ENCODE data around the gene DNASE1L3. TPM values are rescaled to one million over a fixed set of nuclear protein-coding genes. Genes with fewer than 3 reads are reported as not detected.

DNASE1L3 gene
- total RNA-seq (52.0 TPM), polyA plus RNA-seq (12.9 TPM)
- long read RNA-seq, donor 1, partial matches to known transcripts = 0 of 1 reads
- long read RNA-seq, donor 1, other reads (novel, unspliced or antisense) = 0 of 1 reads
- long read RNA-seq, donor 2, transcript DNASE1L3-201 (8 exons, 1,294 nt) = major isoform, 17 of 17 reads
- long read RNA-seq, donor 2, partial matches to known transcripts = 0 of 17 reads
- long read RNA-seq, donor 2, other reads (novel, unspliced or antisense) = 0 of 17 reads
- long read RNA-seq, donor 3, transcript DNASE1L3-201 (8 exons, 1,294 nt) = major isoform, 22 of 24 reads
- long read RNA-seq, donor 3, partial matches to known transcripts = 0 of 24 reads
- long read RNA-seq, donor 3, other reads (novel, unspliced or antisense) = 0 of 24 reads
- long read RNA-seq, donor 4, transcript DNASE1L3-201 (8 exons, 1,294 nt) = major isoform, 14 of 15 reads
- long read RNA-seq, donor 4, partial matches to known transcripts = 0 of 15 reads
- long read RNA-seq, donor 4, other reads (novel, unspliced or antisense) = 0 of 15 reads
- long read RNA-seq, donor 5, transcript DNASE1L3-201 (8 exons, 1,294 nt) = major isoform, 30 of 34 reads
- long read RNA-seq, donor 5, partial matches to known transcripts = 0 of 34 reads
- long read RNA-seq, donor 5, other reads (novel, unspliced or antisense) = 0 of 34 reads
- long read RNA-seq, donor 6, transcript DNASE1L3-201 (8 exons, 1,294 nt) = major isoform, 5 of 6 reads
- long read RNA-seq, donor 6, partial matches to known transcripts = 0 of 6 reads
- long read RNA-seq, donor 6, other reads (novel, unspliced or antisense) = 0 of 6 reads
- long read RNA-seq, donor 7, transcript DNASE1L3-201 (8 exons, 1,294 nt) = major isoform, 23 of 24 reads
- long read RNA-seq, donor 7, partial matches to known transcripts = 0 of 24 reads
- long read RNA-seq, donor 7, other reads (novel, unspliced or antisense) = 0 of 24 reads
- long read RNA-seq, donor 8, transcript DNASE1L3-201 (8 exons, 1,294 nt) = major isoform, 11 of 11 reads
- long read RNA-seq, donor 8, partial matches to known transcripts = 0 of 11 reads
- long read RNA-seq, donor 8, other reads (novel, unspliced or antisense) = 0 of 11 reads
- long read RNA-seq, donor 9, transcript DNASE1L3-201 (8 exons, 1,294 nt) = major isoform, 6 of 8 reads
- long read RNA-seq, donor 9, partial matches to known transcripts = 0 of 8 reads
- long read RNA-seq, donor 9, other reads (novel, unspliced or antisense) = 0 of 8 reads
- long read RNA-seq, donor 10, transcript DNASE1L3-201 (8 exons, 1,294 nt) = major isoform, 11 of 12 reads
- long read RNA-seq, donor 10, partial matches to known transcripts = 0 of 12 reads
- long read RNA-seq, donor 10, other reads (novel, unspliced or antisense) = 0 of 12 reads

GRCh38 chr3:58210761-58211460 is at the start of gene DNASE1L3:
DNASE1L3 (minus strand) TSS chr3:58210972; CDS start chr3:58210906, 66 bp downstream.
- DNase-seq (ENCODE audit: low read depth in 6 of 9, low spot score in 9 of 9) = no peak
- peak within 1 kb of the TSS in 1 of 2 donors; percentile 31 for H3K27ac ChIP-seq (ENCODE audit: low read depth in 1 of 2, low read length in 1 of 2)
- WGBS = 94% methylated on average over 14 of the region's 14 CpGs
- no peaks in the 10 kb centered on the region for H3K36me3 ChIP-seq (ENCODE audit: control insufficient read depth in 2 of 2, insufficient read depth in 2 of 2, low read length in 1 of 2)
- H3K9me3 ChIP-seq (ENCODE audit: control insufficient read depth in 2 of 2, insufficient read depth in 1 of 2, low read length in 1 of 2) = no peaks in the 10 kb centered on the region
- no peaks in the 10 kb centered on the region for H3K27me3 ChIP-seq (ENCODE audit: control insufficient read depth in 2 of 2, insufficient read depth in 1 of 2, low read length in 1 of 2)
- no peak within 1 kb of the TSS for H3K4me3 ChIP-seq (ENCODE audit: low read length in 2 of 2)
- H3K4me1 ChIP-seq (ENCODE audit: control insufficient read depth in 2 of 2, insufficient read depth in 2 of 2, low read length in 2 of 2) = peaks cover 0 to 20% of the 10 kb centered on the region in 2 donors

- Histone ChIP-seq H3K36me3 (ENCODE audit: control insufficient read depth in 2 of 2, insufficient read depth in 2 of 2, low read length in 1 of 2) (peaks cover 0 to 7% of the 10 kb centered on the region in 2 donors), H3K4me1 (ENCODE audit: control insufficient read depth in 2 of 2, insufficient read depth in 2 of 2, low read length in 2 of 2) (no peaks in the 10 kb centered on the region), H3K9me3 (ENCODE audit: control insufficient read depth in 2 of 2, insufficient read depth in 1 of 2, low read length in 1 of 2) (no peaks in the 10 kb centered on the region), H3K27me3 (ENCODE audit: control insufficient read depth in 2 of 2, insufficient read depth in 1 of 2, low read length in 1 of 2) (no peaks in the 10 kb centered on the region), H3K4me3 (ENCODE audit: low read length in 2 of 2) (no peak overlapping the region), H3K27ac (ENCODE audit: low read depth in 1 of 2, low read length in 1 of 2) (no peak overlapping the region)
- DNase-seq (ENCODE audit: low read depth in 6 of 9, low spot score in 9 of 9) = peak in 1 of 9 donors; percentile 10
- WGBS = 91% methylated on average over 6 of the region's 6 CpGs
Observed at GRCh38 chr3:58260261-58260731, 49.5 kb upstream of the DNASE1L3 start.

DNA sequence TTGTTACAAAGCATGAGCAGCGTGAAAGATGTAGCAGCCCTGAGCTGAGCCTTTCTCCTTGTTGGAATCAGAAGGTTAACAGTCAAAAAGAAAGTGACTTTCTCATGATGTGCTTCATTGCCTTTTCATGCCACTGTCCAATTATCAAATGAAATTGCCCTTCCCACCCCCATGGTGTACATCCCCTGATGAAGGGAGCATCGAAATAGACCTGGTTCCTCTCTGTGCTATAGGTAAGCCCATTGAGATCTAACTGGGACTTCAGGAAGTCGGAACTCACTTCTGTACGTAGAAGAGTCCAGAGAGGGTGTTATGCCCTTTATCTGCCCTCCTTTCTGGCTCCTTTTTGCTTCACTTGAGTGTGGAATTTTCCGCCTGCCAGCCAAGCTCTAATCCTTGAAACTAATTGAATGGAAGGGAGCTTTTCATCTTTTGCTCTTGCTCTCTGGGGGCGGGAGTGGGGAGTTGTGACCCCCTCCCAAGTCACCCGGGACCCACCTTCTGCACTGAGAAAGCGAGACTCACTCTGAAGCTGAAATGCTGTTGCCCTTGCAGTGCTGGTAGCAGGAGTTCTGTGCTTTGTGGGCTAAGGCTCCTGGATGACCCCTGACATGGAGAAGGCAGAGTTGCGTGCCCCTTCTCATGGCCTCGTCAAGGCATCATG is 47.8 kb upstream of the DNASE1L3 start:
- WGBS = 98% methylated on average over 10 of the region's 10 CpGs
- H3K4me1 ChIP-seq (ENCODE audit: control insufficient read depth in 2 of 2, insufficient read depth in 2 of 2, low read length in 2 of 2) = no peaks in the 10 kb centered on the region
- no peak overlapping the region for H3K4me3 ChIP-seq (ENCODE audit: low read length in 2 of 2)
- peaks cover 0 to 7% of the 10 kb centered on the region in 2 donors for H3K36me3 ChIP-seq (ENCODE audit: control insufficient read depth in 2 of 2, insufficient read depth in 2 of 2, low read length in 1 of 2)
- H3K27ac ChIP-seq (ENCODE audit: low read depth in 1 of 2, low read length in 1 of 2) = no peak overlapping the region
- DNase-seq (ENCODE audit: low read depth in 6 of 9, low spot score in 9 of 9) = no peak
- no peaks in the 10 kb centered on the region for H3K9me3 ChIP-seq (ENCODE audit: control insufficient read depth in 2 of 2, insufficient read depth in 1 of 2, low read length in 1 of 2)
- no peaks in the 10 kb centered on the region for H3K27me3 ChIP-seq (ENCODE audit: control insufficient read depth in 2 of 2, insufficient read depth in 1 of 2, low read length in 1 of 2)

GRCh38 chr3:58256511-58256910 is 45.7 kb upstream of the DNASE1L3 start:
- no peak overlapping the region for H3K4me3 ChIP-seq (ENCODE audit: low read length in 2 of 2)
- WGBS = 96% methylated on average over 4 of the region's 4 CpGs
- H3K9me3 ChIP-seq (ENCODE audit: control insufficient read depth in 2 of 2, insufficient read depth in 1 of 2, low read length in 1 of 2) = no peaks in the 10 kb centered on the region
- H3K27me3 ChIP-seq (ENCODE audit: control insufficient read depth in 2 of 2, insufficient read depth in 1 of 2, low read length in 1 of 2) = no peaks in the 10 kb centered on the region
- no peaks in the 10 kb centered on the region for H3K4me1 ChIP-seq (ENCODE audit: control insufficient read depth in 2 of 2, insufficient read depth in 2 of 2, low read length in 2 of 2)
- H3K27ac ChIP-seq (ENCODE audit: low read depth in 1 of 2, low read length in 1 of 2) = no peak overlapping the region
- peaks cover 0 to 7% of the 10 kb centered on the region in 2 donors for H3K36me3 ChIP-seq (ENCODE audit: control insufficient read depth in 2 of 2, insufficient read depth in 2 of 2, low read length in 1 of 2)
- no peak for DNase-seq (ENCODE audit: low read depth in 6 of 9, low spot score in 9 of 9)

GRCh38 chr3:58256061-58256460 is 45.3 kb upstream of the DNASE1L3 start:
- Histone ChIP-seq H3K27me3 (ENCODE audit: control insufficient read depth in 2 of 2, insufficient read depth in 1 of 2, low read length in 1 of 2) (no peaks in the 10 kb centered on the region), H3K4me1 (ENCODE audit: control insufficient read depth in 2 of 2, insufficient read depth in 2 of 2, low read length in 2 of 2) (no peaks in the 10 kb centered on the region), H3K9me3 (ENCODE audit: control insufficient read depth in 2 of 2, insufficient read depth in 1 of 2, low read length in 1 of 2) (no peaks in the 10 kb centered on the region), H3K4me3 (ENCODE audit: low read length in 2 of 2) (no peak overlapping the region), H3K27ac (ENCODE audit: low read depth in 1 of 2, low read length in 1 of 2) (no peak overlapping the region), H3K36me3 (ENCODE audit: control insufficient read depth in 2 of 2, insufficient read depth in 2 of 2, low read length in 1 of 2) (peaks cover 0 to 7% of the 10 kb centered on the region in 2 donors)
- no peak for DNase-seq (ENCODE audit: low read depth in 6 of 9, low spot score in 9 of 9)
- 100% methylated on average over 1 of the region's 1 CpG for WGBS

GRCh38 chr3:58254144-58254543 is 43.4 kb upstream of the DNASE1L3 start:
- H3K27ac ChIP-seq (ENCODE audit: low read depth in 1 of 2, low read length in 1 of 2) = no peak overlapping the region
- WGBS = 97% methylated on average over 4 of the region's 4 CpGs

GRCh38 chr3:58251631-58252035 is 40.9 kb upstream of the DNASE1L3 start:
- 98% methylated on average over 3 of the region's 3 CpGs for WGBS
- no peak for DNase-seq (ENCODE audit: low read depth in 6 of 9, low spot score in 9 of 9)
- no peaks in the 10 kb centered on the region for H3K36me3 ChIP-seq (ENCODE audit: control insufficient read depth in 2 of 2, insufficient read depth in 2 of 2, low read length in 1 of 2)
- peak overlapping the region in 1 of 2 donors; percentile 47 for H3K27ac ChIP-seq (ENCODE audit: low read depth in 1 of 2, low read length in 1 of 2)
- H3K4me3 ChIP-seq (ENCODE audit: low read length in 2 of 2) = no peak overlapping the region
- no peaks in the 10 kb centered on the region for H3K9me3 ChIP-seq (ENCODE audit: control insufficient read depth in 2 of 2, insufficient read depth in 1 of 2, low read length in 1 of 2)
- no peaks in the 10 kb centered on the region for H3K4me1 ChIP-seq (ENCODE audit: control insufficient read depth in 2 of 2, insufficient read depth in 2 of 2, low read length in 2 of 2)
- H3K27me3 ChIP-seq (ENCODE audit: control insufficient read depth in 2 of 2, insufficient read depth in 1 of 2, low read length in 1 of 2) = no peaks in the 10 kb centered on the region

More at GRCh38 chr3:58254144-58254543, 43.4 kb upstream of the DNASE1L3 start:
- H3K27me3 ChIP-seq (ENCODE audit: control insufficient read depth in 2 of 2, insufficient read depth in 1 of 2, low read length in 1 of 2) = no peaks in the 10 kb centered on the region
- peaks cover 0 to 5% of the 10 kb centered on the region in 2 donors for H3K36me3 ChIP-seq (ENCODE audit: control insufficient read depth in 2 of 2, insufficient read depth in 2 of 2, low read length in 1 of 2)
- no peak for DNase-seq (ENCODE audit: low read depth in 6 of 9, low spot score in 9 of 9)
- no peak overlapping the region for H3K4me3 ChIP-seq (ENCODE audit: low read length in 2 of 2)
- no peaks in the 10 kb centered on the region for H3K4me1 ChIP-seq (ENCODE audit: control insufficient read depth in 2 of 2, insufficient read depth in 2 of 2, low read length in 2 of 2)
- H3K9me3 ChIP-seq (ENCODE audit: control insufficient read depth in 2 of 2, insufficient read depth in 1 of 2, low read length in 1 of 2) = no peaks in the 10 kb centered on the region

Data from thymus (tissue), 14 donors.